ENCODE data around the gene AMOTL2.

AMOTL2 gene

DNA sequence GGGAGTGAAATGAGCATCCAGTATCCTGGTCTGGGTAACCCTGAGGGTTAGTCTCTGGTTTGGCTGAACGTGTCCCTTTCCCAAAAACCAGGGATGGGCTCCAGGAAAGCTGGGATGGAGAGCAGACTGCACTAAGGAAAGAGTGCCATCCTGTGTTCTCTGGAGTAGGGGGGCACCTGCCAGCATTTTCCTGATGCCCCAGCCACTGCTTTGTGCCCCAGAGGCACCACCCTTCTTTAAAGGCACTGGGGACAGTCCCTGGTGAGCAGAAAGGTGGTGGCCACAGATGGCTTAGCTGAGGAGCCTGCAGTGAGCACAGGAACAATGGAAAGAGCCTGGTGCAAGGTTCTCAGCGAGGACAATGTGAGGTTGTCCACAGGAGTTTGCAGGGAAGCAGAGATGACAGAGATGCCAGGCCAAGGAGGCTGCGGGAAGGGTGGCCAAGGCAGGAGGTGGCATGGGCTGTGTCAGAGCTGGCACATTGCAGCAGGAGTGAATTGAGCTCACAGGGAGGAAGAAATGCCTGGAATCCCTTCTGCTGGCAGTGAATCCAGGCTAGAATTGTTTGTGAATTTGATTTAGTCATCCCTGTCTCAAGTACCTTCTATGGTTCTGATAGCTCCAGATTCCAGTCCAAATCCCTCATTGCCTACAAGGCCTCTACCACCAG is 39.9 kb downstream of the AMOTL2 start:
- Mint-ChIP-seq H3K27me3 (no peaks in the 10 kb centered on the region), H3K4me3 (no peak overlapping the region), H3K9me3 (no peaks in the 10 kb centered on the region), H3K36me3 (ENCODE audit: low read depth) (no peaks in the 10 kb centered on the region), H3K4me1 (ENCODE audit: low read depth) (no peaks in the 10 kb centered on the region), H3K27ac (no peak overlapping the region)
- intact Hi-C loops (cut with micrococcal nuclease): no loop called here

DNA sequence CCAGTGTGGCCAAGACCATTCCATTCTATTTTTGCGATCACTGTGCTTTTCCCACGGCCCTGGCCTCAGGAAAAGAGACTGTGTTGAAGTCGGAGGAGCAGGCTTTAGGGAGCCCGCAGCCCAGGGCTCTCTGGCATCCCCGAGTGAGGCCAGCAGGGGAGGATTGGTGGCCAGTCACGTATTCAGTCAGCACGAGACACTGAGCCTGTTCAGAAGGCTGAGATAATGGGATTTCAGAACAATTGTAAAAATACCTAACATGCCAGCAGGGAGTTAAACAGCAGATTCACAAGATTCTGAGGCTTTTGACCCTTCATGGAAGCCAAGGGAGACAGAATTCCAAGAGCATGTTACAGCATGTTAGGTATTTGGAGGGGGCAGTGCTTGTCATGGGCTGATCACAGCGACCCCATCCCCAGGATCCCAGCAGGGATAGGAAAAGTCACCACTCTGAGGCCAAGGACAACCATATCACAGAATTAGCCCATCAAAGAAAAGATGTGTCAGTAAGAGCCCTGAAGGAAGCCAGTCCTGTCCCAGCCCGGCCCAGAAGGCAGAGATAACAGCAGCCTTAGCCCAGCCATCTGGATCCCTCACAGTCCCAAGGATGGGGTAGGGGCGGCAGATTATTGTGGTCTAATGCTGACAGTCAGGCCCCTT is 40.6 kb downstream of the AMOTL2 start:
- no peaks in the 10 kb centered on the region for H3K4me1 Mint-ChIP-seq (ENCODE audit: low read depth)
- no peak overlapping the region for H3K27ac Mint-ChIP-seq
- H3K4me3 Mint-ChIP-seq: no peak overlapping the region
- no peaks in the 10 kb centered on the region for H3K27me3 Mint-ChIP-seq
- H3K36me3 Mint-ChIP-seq (ENCODE audit: low read depth): no peaks in the 10 kb centered on the region
- intact Hi-C loops (cut with micrococcal nuclease): no loop called here
- H3K9me3 Mint-ChIP-seq: no peaks in the 10 kb centered on the region

DNA sequence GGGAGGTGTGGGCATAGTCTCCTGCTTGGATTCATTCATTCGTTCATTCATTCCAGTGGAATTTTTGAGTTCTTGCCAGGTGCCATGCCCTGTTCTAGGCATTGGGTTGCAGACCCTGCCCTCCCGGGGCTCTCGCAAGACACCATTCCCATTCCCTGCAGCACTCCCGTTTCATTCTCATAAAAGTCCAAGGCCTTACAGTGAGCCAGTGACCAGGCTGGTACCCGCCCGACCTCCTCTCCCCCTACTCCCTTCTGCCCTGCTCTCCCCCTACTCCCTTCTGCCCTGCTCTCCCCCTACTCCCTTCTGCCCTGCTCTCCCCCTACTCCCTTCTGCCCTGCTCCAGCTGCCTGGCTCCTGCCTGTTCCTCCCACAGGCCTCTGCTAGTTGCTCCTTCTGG is 41.9 kb downstream of the AMOTL2 start:
- no peaks in the 10 kb centered on the region for H3K36me3 Mint-ChIP-seq (ENCODE audit: low read depth)
- peaks cover 5% of the 10 kb centered on the region for H3K4me1 Mint-ChIP-seq (ENCODE audit: low read depth)
- no peak overlapping the region for H3K4me3 Mint-ChIP-seq
- H3K27ac Mint-ChIP-seq: no peak overlapping the region
- no peaks in the 10 kb centered on the region for H3K27me3 Mint-ChIP-seq
- intact Hi-C loops (cut with micrococcal nuclease): no loop called here
- no peaks in the 10 kb centered on the region for H3K9me3 Mint-ChIP-seq

DNA sequence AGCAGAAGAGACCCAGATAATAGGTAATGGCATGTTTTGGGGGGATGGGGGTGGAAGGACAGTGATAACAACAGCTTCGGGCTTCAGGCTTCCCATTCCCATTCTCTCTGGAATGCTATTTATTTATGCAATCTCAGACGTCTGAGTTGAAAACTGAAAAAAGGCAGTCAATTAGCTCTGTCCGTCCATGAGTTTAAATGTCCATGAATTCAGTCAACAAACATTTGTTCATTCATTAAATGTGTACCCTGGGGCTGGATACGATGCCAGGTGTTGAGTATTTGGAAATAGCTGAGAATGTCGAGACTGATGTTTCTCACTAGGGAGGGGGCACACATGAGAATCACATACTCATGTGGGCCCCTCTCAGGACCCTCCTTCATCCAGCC is 42.4 kb downstream of the AMOTL2 start:
- intact Hi-C loops (cut with micrococcal nuclease): no loop called here
- no peaks in the 10 kb centered on the region for H3K36me3 Mint-ChIP-seq (ENCODE audit: low read depth)
- no peak overlapping the region for H3K27ac Mint-ChIP-seq
- no peaks in the 10 kb centered on the region for H3K9me3 Mint-ChIP-seq
- H3K4me3 Mint-ChIP-seq: no peak overlapping the region
- H3K4me1 Mint-ChIP-seq (ENCODE audit: low read depth): peaks cover 5% of the 10 kb centered on the region
- peaks cover under 1% of the 10 kb centered on the region for H3K27me3 Mint-ChIP-seq

DNA sequence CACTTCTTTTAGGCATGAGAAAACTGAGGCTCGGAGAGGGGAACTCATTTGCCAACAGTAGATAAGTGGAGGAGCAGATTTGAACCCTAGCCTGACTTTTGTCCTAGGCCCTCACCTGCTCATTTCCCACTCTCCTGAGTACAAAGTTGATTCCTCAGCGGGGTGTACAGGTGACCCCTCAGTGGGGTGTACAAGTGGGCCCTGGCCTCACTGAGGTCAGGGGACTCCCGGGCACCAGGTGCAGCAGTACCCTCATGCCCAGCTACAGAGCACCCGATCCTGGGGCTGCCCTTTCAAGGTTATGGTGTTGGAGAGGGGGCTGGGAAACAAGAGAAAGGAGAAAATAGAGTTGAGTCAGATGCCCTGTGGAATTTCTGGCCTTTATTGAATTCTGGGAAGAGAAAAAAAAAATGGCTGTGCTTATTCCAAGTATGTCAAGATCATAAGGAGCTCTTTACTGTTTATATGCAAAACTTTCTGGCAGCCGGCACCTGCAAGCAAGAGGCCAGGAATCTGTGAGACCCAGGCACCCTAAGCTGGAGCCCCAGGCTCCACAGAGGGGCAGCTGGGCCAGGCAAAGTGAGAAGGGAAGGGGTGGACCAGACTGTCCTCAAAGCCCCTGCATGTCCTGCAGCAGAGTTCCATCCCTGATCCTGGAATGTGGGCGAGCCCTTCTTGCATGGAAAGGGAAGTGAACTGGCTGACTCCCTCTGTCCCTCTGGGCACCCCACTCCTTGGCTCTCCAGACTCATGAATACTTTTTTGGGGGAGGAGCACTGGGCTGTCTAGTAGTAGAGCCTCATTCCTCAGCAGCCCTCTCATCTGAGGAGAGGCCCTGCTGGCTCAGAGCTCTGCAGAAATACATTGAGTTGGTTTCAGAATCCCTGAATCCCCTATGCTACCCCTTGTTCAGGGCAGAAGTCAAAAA is 43.1 kb downstream of the AMOTL2 start:
- Mint-ChIP-seq H3K36me3 (ENCODE audit: low read depth) (no peaks in the 10 kb centered on the region), H3K9me3 (no peaks in the 10 kb centered on the region), H3K27ac (no peak overlapping the region), H3K27me3 (peaks cover 4% of the 10 kb centered on the region), H3K4me3 (no peak overlapping the region), H3K4me1 (ENCODE audit: low read depth) (peaks cover 5% of the 10 kb centered on the region)
- intact Hi-C loops (cut with micrococcal nuclease): no loop called here

DNA sequence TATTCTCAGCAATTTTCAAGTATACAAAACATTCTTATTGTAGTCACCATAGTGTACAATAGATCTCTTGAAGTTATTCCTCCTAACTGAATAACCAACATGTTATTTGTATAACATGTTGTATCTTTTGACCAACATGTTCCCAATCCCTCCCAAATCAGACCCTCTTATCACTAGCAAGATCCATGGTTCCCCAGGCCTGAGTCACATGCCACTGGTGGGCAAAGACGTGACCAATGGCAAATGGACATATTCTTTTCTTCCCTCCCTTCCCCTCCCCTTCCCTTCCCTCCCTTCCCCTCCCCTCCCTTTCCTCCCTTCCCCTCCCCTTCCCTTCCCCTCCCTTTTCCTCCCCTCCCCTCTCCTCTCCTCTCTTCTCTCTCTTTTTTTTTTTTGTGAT is 45.4 kb downstream of the AMOTL2 start:
- intact Hi-C loops (cut with micrococcal nuclease): no loop called here
- no peaks in the 10 kb centered on the region for H3K9me3 Mint-ChIP-seq
- H3K4me3 Mint-ChIP-seq: no peak overlapping the region
- H3K36me3 Mint-ChIP-seq (ENCODE audit: low read depth): no peaks in the 10 kb centered on the region
- peaks cover 5% of the 10 kb centered on the region for H3K4me1 Mint-ChIP-seq (ENCODE audit: low read depth)
- peaks cover 4% of the 10 kb centered on the region for H3K27me3 Mint-ChIP-seq
- H3K27ac Mint-ChIP-seq: no peak overlapping the region

DNA sequence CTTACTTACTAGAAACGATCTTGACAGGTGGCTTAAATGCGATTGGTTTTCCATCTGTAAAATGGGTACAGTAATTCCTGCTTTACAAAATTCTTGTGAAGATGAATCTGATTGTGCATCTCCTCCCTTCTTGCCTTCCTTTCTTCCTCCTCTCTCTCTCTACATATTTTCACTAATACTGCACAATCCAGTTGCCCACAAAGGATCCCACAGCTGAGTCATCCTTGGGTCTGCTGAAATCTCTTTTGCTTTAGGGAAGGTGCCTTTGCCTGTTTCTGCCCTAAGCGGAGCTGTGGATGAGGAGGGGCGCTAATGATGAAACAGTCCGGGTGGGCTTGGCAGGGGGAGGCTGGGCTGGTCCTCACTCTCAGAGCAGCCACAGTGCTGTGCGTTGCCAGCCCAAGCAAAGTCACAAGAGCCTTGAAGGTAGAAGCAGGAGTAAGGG is 46.1 kb downstream of the AMOTL2 start:
- intact Hi-C loops (cut with micrococcal nuclease): no loop called here
- H3K4me3 Mint-ChIP-seq: no peak overlapping the region
- H3K27me3 Mint-ChIP-seq: peaks cover 6% of the 10 kb centered on the region
- no peak overlapping the region for H3K27ac Mint-ChIP-seq
- peaks cover 5% of the 10 kb centered on the region for H3K4me1 Mint-ChIP-seq (ENCODE audit: low read depth)
- H3K9me3 Mint-ChIP-seq: no peaks in the 10 kb centered on the region
- no peaks in the 10 kb centered on the region for H3K36me3 Mint-ChIP-seq (ENCODE audit: low read depth)

DNA sequence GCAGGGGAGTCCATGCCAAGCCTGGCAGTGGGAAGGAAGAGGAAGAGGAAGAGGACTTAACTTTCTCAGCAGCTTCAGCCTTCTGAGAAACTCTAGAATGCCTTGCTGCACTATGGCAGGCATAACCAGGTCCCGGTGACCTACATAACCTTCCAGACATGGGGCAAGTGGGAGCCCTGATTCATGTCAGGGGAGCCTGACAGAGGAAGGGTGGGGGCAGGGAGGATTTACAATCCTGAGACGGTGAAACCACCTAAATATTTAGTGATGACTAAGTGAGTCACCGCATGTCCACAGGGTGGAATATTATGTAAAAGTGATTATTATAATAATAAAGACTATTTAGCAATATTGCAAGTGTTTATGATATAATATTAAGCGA is 46.7 kb downstream of the AMOTL2 start:
- Mint-ChIP-seq H3K4me1 (ENCODE audit: low read depth) (peaks cover 5% of the 10 kb centered on the region), H3K27ac (no peak overlapping the region), H3K9me3 (no peaks in the 10 kb centered on the region)

DNA sequence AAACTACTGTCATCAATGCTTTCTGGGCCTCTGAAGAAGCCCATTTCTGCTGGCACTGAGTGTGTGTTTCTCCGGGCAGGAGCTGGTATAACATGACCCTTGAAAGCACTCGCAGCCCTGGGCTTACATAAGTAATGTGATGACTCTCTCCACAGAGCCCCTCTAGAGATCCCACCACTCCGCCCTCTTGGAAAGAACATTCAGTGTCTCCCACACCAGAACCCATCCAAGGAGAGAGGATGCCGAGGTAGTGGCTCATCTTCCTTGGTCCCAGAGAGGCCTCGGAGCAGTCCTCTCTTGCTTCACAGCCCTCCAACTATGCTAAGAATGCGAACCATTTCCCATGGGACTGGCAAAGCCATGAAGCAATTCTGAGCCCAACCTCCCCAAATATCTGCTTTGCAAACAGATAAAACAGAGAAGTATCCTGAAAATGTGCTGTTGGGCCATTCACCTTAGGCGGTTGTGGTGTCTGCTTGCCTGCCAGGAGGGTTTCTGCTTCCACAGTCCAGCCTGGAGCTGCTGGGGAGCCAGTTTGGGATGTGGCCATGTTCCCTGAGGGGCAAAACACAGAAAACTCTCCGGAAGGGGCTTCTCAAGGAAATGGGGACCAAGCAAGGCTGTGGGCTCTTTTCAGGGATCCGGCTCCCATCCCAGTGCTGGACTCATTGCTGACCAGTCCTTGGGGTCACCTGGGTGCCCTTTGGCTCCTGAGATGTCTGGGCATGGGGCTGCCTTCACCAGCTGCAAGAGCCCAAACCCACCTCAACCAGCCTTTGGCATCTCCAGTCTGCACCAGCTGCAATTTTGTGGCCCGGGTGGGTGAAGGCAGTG is 47.3 kb downstream of the AMOTL2 start:
- H3K27ac Mint-ChIP-seq: no peak overlapping the region
- H3K36me3 Mint-ChIP-seq (ENCODE audit: low read depth): no peaks in the 10 kb centered on the region
- H3K9me3 Mint-ChIP-seq: no peaks in the 10 kb centered on the region
- intact Hi-C loops (cut with micrococcal nuclease): no loop called here
- no peak overlapping the region for H3K4me3 Mint-ChIP-seq
- H3K27me3 Mint-ChIP-seq: peaks cover 8% of the 10 kb centered on the region
- H3K4me1 Mint-ChIP-seq (ENCODE audit: low read depth): peaks cover 5% of the 10 kb centered on the region

More for the DNA sequence above, 46.7 kb downstream of the AMOTL2 start:
- Mint-ChIP-seq H3K36me3 (ENCODE audit: low read depth) (no peaks in the 10 kb centered on the region), H3K4me3 (no peak overlapping the region), H3K27me3 (peaks cover 8% of the 10 kb centered on the region)
- intact Hi-C loops (cut with micrococcal nuclease): no loop called here

DNA sequence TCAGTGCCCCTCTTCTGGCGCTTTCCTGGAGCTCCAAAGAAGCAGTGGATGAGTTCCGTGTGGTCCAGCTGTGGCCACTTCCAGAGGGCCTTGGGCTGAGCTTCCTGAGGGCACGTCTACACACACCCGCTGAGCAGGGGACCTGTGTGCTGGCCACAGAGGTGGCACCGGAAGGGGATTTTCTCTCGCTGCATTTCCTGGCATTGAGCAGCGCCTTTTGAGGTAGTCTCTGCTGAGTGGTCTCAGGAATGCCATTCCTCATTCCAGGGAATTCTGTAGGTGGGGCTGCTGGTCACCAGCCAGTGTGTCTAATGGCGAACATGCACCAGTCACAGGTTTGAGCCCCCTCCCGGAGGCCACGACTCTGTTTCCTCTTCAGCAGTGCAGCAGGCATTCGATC is 48.1 kb downstream of the AMOTL2 start:
- H3K36me3 Mint-ChIP-seq (ENCODE audit: low read depth): no peaks in the 10 kb centered on the region
- no peak overlapping the region for H3K27ac Mint-ChIP-seq
- peaks cover 5% of the 10 kb centered on the region for H3K4me1 Mint-ChIP-seq (ENCODE audit: low read depth)
- H3K9me3 Mint-ChIP-seq: no peaks in the 10 kb centered on the region
- H3K27me3 Mint-ChIP-seq: peaks cover 8% of the 10 kb centered on the region
- intact Hi-C loops (cut with micrococcal nuclease): no loop called here
- H3K4me3 Mint-ChIP-seq: no peak overlapping the region

DNA sequence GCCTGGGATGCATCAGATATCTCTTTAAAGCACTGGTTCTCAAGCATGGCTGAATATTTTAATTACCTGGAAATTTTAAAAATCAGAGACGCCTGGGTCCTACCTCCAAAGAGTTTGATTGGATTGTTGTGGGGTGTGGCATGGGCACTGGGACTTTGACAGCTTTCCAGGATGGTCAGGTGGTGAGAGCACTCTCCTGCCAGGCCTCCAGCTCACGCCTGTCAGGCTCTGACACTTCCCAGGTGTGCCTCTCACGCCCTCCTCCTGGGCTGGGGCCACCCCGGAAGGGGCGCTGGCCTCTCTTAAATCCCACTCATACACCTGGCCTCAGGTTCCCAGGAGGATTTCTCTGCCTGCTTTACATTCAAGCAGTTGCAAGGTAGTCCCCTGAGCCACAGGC is 48.5 kb downstream of the AMOTL2 start:
- Mint-ChIP-seq H3K36me3 (ENCODE audit: low read depth) (no peaks in the 10 kb centered on the region), H3K9me3 (no peaks in the 10 kb centered on the region), H3K4me3 (no peak overlapping the region), H3K27me3 (peaks cover 8% of the 10 kb centered on the region), H3K27ac (no peak overlapping the region), H3K4me1 (ENCODE audit: low read depth) (peaks cover 5% of the 10 kb centered on the region)
- intact Hi-C loops (cut with micrococcal nuclease): no loop called here

DNA sequence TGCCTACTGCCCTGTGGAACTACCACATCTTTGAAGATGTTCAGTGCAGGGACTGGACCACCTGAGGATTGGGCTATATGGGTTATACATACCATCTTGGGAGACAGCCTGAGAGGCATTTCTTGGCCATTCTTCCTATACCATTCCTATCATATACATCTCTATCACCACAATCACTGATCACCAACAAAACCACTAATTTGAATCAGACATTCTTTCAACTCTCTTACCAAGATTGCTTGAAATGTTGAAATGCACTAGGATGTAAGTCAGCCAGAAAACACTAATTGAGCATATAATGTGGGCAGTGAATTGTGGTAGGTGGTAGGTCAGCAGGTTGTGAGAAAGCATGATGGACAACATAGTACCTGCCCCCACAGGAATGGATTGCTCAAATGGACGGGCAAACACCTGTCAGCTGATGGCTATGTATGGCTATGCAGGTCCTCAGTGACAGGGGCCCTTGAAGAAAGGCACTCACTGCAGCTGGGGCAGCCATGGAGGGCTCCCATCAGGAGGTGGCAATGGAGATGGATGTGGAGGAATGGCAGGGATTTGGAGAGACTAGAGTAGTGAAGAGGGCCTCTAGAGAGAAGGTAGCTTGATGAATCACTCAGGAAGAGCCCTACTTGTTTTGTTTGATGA is 49.1 kb downstream of the AMOTL2 start:
- no peaks in the 10 kb centered on the region for H3K36me3 Mint-ChIP-seq (ENCODE audit: low read depth)
- H3K27me3 Mint-ChIP-seq: peaks cover 8% of the 10 kb centered on the region
- no peaks in the 10 kb centered on the region for H3K9me3 Mint-ChIP-seq
- intact Hi-C loops (cut with micrococcal nuclease): no loop called here
- peaks cover 5% of the 10 kb centered on the region for H3K4me1 Mint-ChIP-seq (ENCODE audit: low read depth)
- no peak overlapping the region for H3K4me3 Mint-ChIP-seq
- no peak overlapping the region for H3K27ac Mint-ChIP-seq
